ENCODE data around the gene MYRF.

MYRF gene

DNA sequence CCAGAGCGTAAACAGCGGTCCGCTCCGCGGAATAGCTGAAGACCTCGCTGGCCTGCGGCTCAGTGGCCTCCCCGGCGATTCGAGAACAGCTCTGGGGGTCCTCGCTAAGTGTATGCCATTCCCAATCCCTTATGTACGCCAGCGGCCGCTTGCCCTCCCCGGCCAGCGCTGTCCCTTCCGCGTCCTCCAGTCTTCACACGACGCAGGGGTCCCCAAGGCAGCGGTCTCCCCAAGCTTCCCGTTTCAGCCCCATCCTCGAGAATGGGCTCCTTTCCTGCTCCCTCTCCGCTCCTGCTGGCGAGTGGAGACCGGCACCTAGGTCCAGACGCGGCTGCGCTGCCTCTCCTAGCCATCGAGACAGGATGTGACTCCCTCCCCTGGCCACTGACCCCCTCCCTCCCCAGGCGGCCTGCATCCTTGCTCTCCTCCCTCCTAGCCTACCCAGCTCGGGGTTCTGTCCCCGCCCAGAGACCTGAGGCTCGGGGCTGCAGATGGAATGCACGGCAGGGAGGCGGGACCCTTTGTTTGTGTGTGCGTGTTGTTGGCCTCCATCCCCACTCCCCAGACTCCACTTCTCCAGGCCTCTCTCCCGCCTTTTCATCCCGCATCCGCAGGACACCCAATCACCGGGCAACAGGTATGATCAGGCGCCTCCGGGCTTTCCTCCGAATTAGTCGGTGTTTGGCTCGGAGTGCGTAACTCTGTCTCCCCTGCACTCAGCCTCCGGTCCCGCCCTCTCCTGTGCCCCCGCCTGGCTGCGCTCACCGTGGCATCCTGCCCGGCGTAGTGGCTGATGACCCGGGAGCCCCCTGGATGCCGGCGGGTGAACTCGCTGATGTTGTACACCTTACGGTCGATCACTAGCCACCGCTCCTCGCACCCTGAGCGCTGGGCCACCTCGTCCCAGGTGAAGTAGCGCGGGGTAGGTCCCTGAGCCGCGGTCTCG lies 63.6 kb downstream of the MYRF start:
- peak in 1 of 4 experiments; percentile 45 for DNase-seq (ENCODE audit: low read depth in 4 of 4, low spot score in 1 of 4)

- peak in 2 of 4 experiments; percentile 66 to 70 for DNase-seq (ENCODE audit: low read depth in 4 of 4, low spot score in 1 of 4)
Measured at GRCh38 chr11:61816736-61817455, 64.5 kb downstream of the MYRF start, which contains the start of gene FADS1. FADS1 (minus strand) TSS chr11:61817003; CDS start chr11:61816929, 74 bp downstream.

DNA sequence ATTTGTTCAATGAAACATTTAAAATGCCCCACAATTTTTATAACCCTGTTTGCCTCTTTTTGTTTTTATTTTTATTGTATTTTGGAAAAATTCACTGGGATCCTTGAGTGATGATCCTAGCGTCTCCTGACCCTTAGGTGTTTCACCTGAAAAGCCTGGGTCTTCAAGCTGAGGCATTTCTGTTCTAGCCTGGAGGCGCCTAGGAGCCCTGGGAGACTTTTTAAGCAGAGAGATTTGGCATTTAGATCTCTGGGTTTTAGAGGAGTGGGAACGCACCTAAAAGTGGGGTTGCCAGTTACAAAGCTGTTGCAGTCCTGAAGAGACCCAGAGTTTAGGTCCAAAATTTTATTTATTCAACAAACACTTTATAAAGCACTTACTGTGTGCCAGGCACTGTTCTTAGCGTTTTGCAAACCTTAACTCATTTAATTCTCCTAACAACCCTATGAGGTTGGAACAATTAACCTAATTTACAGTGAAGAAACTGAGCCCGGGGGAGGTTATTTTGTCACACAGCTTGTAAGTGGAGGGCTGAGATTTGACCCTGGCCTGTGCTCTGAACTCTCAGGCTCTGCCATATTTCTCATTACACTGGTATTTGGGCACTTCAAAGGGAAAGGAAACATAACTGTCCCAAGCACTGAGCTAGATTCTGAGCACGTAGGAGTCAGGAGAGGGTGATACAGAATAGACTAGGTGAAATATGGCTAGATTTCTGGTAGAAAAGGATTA lies 65.2 kb downstream of the MYRF start:
- DNase-seq (ENCODE audit: low read depth in 4 of 4, low spot score in 1 of 4) = no peak

DNA sequence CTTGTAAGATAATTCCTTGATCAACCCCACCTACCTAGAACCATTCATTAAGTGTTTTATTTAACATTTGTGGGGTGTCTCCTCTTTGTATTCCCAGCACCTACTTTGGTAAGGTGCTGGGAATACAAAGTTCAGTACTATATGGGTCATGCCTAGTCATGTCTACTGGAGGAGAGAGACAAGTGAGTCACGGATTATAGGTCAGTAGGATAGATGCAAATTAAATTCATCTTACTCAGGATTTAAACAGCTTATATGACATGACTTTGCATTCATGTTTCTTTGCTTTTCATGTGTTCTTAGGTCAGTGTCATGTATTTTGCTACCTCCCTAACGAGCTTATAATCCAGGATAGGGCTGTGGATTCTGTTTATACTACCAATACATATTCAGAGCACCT lies 67.7 kb downstream of the MYRF start:
- no peak for DNase-seq (ENCODE audit: low read depth in 4 of 4, low spot score in 1 of 4)

DNA sequence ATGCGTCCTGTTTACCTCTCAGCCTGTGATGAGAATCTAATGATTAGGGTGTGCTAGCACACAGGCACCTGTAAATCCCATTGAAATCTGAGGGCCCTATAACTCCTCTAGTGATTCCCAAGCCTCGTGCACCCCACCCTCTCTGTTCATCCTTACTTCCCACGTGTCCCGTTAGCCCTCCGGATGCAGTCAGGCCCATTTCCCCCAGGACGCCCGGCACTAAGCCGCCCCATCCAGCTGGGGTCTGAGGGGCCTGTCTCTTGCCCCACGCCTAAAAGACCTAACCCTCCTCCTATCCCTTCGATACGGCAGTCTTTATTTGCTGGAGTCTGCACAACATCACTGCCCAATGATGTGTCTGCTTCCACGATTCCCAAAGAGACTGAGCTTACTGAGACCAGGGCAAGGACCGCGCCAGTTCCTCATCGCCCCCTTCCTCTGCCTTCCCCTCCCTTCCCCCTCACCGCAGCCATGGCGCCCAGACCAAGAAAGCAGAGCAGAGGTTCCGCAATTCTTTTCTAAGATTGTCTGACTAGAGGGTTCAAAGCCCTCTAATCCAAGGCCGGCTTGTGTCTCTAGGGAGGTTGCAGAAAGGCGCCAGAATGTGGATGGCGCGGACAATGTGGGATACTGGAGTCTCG lies 74.6 kb downstream of the MYRF start:
- no peak for DNase-seq (ENCODE audit: low read depth in 4 of 4, low spot score in 1 of 4)

- peak in 1 of 4 experiments; percentile 77 for DNase-seq (ENCODE audit: low read depth in 4 of 4, low spot score in 1 of 4)
Measured at GRCh38 chr11:61827571-61828378, 75.3 kb downstream of the MYRF start, which contains the start of gene FADS2. FADS2 (plus strand) TSS chr11:61828300; CDS start chr11:61828391, 91 bp downstream.

GRCh38 chr11:61828379-61828628 lies 75.9 kb downstream of the MYRF start:
- no peak for DNase-seq (ENCODE audit: low read depth in 4 of 4, low spot score in 1 of 4)

DNA sequence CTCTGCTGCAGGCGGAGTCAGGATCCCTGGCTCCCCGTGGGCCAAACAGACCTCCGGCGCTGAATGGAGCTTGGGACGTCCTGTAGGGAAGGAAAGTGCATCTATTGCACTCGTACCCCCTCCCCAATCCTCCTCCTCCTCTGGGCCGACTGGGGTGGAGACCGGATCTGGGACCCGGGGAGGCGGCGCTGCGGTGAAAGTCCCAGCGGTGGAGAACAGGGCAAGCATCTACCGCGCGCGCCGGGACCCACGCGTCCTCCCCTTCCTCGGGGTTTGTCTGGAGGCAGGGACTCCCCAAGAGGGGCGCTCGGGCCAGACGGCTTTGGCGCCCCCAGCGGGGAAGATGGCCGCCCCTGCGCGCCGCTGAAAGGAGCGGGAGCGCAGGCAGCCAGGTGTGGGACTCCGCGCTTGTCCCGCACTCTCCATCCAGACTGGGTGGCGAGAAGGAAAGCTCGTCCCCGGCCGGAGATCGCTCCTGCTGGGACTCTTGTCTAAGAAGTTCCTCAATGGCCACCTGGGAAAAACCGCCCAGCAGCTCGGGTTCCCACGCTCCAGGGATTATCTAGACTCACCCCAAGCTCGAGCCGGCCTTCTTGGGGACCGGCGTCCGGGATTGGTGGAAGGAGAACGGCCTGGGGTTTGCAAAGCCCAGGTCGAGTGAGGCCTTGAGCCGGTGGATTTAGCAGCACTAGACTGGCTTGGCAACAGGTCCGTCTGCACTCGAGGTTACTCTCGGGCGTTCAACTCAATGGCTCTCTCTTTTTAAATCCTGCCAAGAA lies 76.4 kb downstream of the MYRF start:
- DNase-seq (ENCODE audit: low read depth in 4 of 4, low spot score in 1 of 4) = no peak

DNA sequence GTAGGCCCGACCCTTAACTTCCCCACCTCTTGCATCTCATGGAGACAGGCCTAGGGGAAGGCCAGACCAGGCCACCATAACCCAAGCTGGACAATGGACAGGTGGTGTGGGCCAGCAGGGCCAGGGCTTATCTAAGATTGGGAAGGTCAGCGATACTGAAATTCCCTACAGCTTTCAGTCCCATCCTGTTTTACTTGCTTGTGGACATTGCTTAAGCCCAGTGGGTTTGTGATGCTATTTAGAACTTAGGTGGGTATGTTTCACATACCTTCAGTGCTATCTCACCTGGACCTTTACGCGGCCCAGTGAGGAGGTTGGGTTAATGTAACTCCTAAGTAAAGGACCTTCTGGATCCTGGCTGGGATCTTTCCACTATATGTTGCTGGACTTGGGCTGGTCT lies 77.4 kb downstream of the MYRF start:
- no peak for DNase-seq (ENCODE audit: low read depth in 4 of 4, low spot score in 1 of 4)

DNA sequence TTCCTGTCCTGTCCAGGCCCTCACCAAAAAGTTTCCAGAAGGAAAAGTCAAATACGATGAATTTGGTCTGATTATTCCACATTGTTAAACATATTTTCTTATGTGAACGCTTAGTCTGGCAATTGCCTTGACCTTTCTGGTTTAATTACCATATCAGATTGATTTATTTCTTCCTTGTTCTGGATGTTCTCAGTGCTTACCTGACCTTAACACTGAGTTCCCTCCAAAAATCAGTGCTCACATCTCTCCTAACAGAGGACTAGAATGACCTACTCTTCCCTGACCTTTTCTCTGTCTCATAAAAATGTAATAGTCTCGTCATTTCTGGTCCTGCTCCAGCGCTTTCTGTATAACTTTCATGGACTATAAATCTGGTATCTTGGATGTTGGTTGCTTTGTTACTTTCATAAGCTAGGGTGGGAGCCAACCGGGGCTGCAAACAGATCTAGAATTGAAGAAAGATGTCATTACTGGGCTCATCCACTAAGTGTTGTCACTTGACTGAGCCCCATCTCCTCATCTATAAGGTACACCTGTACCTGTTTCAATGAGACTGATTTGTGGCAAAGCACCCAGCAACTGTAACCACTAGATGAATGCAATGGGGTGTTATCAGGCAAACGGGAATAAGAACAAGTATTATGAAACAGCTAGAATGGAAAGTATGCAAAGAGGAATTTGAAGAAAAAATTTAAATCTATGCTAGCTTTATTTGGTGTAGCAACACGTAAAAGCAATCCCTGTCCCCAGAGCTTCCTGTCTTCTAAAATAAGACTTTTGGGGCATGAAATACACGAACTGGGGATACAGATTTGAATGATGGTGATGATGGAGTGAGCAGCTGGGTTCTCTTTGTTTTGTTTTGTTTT lies 78.0 kb downstream of the MYRF start:
- DNase-seq (ENCODE audit: low read depth in 4 of 4, low spot score in 1 of 4) = no peak

DNA sequence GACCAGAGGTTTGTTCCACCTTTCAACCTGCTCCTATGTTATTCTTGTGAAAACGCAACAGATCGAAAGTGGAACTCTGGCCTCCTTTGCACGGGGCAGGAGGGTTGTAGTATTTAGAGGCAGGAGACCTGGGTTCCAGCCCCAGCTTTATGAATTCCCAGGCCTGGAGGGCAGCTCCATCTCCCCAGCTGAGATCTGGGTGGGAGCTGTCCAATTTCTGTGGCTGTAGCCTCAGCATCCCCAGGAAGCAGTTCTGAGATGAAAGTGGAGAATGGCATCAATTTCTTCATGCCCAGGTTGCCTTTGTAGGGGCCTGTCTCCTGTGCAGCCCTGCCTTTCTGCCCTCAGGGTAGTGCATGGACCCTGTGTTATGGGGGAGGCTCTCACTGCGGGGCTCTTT lies 79.8 kb downstream of the MYRF start:
- no peak for DNase-seq (ENCODE audit: low read depth in 4 of 4, low spot score in 1 of 4)

- DNase-seq (ENCODE audit: low read depth in 4 of 4, low spot score in 1 of 4) = no peak
Measured at GRCh38 chr11:61832754-61833153, 80.3 kb downstream of the MYRF start.

- no peak for DNase-seq (ENCODE audit: low read depth in 4 of 4, low spot score in 1 of 4)
Measured at GRCh38 chr11:61833471-61833870, 81.0 kb downstream of the MYRF start.

- no peak for DNase-seq (ENCODE audit: low read depth in 4 of 4, low spot score in 1 of 4)
Measured at GRCh38 chr11:61833926-61834277, 81.5 kb downstream of the MYRF start.

- peak in 1 of 4 experiments; percentile 29 for DNase-seq (ENCODE audit: low read depth in 4 of 4, low spot score in 1 of 4)
Measured at GRCh38 chr11:61834278-61835048, 82.0 kb downstream of the MYRF start.

DNA sequence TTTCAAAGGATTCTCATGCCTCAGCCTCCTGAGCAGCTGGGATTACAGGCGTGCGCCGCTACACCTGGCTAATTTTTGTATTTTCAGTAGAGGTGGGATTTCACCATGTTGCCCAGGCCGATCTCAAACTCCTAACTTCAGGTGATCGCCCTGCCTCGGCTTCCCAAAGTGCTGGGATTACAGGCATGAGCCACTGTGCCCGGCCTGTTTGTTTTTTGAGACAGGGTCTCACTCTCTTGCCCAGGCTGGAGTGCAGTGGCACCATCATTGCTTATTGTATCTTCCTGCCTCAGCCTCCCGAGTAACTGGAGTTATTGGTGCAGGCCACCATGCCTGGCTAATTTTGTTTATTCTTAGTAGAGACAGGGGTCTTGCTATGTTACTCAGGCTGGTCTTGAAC lies 83.8 kb downstream of the MYRF start:
- DNase-seq (ENCODE audit: low read depth in 4 of 4, low spot score in 1 of 4) = no peak

DNA sequence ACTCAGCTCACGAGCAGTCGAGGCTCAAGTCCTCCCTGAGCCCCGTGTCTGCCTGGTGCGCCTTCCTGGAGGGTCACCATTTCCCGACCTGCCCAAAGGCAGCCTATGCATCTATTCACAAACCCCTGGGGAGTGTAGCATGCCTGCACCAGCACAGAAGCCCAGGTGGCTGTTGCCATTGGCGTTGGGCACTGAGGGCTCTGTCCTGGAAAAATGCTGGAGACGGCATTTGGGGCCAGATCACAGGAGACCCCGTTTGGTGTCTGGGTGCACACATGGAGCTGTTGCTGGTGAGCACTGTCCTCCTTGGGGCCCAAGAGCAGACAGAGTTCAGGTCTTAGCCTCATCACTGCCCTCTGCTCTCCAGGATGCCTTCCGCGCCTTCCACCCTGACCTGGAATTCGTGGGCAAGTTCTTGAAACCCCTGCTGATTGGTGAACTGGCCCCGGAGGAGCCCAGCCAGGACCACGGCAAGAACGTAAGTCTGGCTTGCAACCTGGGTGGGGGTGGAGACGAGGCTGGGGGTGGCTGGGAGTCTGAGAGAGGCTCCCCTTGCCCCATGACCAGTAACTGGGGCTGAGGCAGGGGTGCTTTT lies 85.1 kb downstream of the MYRF start:
- DNase-seq (ENCODE audit: low read depth in 4 of 4, low spot score in 1 of 4) = no peak
